ENCODE data around the gene MPRIP. TPM values are rescaled to one million over a fixed set of nuclear protein-coding genes. Genes with fewer than 3 reads are reported as not detected.

MPRIP gene
- polyA plus RNA-seq, 1 of the 3 experiments (the other 2 are of a cell fraction): 64.4 TPM

DNA sequence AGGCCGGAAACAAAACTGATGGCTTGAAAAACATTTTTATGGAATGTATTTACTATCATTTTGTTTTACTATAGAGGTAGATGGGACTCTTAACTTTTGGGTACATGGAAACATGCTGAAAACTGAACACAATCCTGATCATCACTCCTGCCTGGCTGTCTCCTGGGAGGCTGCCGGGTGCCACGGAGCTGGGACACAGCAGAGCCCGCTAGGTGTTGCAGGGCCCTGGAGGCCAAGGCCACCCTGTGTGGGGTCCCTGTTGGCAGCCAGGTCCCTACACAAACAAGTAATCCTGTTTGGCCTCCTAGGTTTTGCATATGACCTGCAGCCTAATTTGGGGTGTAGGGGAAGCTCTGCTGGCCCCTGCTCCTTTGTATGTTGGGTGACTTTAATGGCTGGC, 146.3 kb downstream of the MPRIP start (continued):
- TF ChIP-seq, protein P1, sequence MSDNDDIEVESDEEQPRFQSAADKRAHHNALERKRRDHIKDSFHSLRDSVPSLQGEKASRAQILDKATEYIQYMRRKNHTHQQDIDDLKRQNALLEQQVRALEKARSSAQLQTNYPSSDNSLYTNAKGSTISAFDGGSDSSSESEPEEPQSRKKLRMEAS (IDR thresholded peaks at IDR 0.05; ENCODE audit: low read depth): no peak

DNA sequence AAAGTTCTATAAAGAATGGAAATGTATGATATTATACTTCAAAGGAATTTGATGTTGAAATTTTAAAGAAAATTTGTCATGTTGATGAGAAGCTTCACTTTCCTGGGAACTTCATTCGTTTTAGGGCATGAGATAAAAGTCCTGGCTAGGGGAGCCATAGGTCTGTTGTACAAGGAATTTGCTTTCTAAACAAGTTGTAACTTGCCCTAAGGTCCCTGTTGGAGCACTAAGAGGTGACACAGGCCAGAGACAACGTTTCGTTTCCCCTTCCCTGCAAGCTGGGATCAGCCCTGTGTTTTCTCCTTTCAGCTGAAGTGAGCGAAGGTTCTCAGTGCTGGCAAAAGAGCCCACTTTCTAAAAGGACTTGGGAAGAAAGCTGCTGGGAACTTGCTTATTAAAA, 147.3 kb downstream of the MPRIP start:
- CTCF ChIA-PET: interaction anchor here (0.7 to 1.1 kb wide), 3 partner anchors 11 to 1065 kb away, joined by 3 to 4 read pairs (median 3); no protein-coding TSS in a partner anchor

More for the DNA sequence above, 147.3 kb downstream of the MPRIP start:
- H3K27me3 ChIP-seq (ENCODE audit: insufficient read depth): no peaks in the 10 kb centered on the region
- peaks cover 7 to 16% of the 10 kb centered on the region in 2 experiments for H3K36me3 ChIP-seq (replicated peaks in 1 of 2; ENCODE audit: control insufficient read depth in 1 of 2, insufficient read depth in 2 of 2, low read length in 1 of 2)
- H3K9me2 ChIP-seq: no peaks in the 10 kb centered on the region
- peaks cover 17% of the 10 kb centered on the region for H3F3A ChIP-seq (replicated peaks; ENCODE audit: insufficient read depth)
- WGBS (ENCODE audit: low lambda C conversion rate): 77% methylated on average over 4 of the region's 4 CpGs
- H3K4me2 ChIP-seq: no peak overlapping the region
- no peaks in the 10 kb centered on the region for H4K20me1 ChIP-seq (ENCODE audit: insufficient read depth)
- peaks cover 18 to 38% of the 10 kb centered on the region in 2 experiments for H3K4me1 ChIP-seq (ENCODE audit: control insufficient read depth in 1 of 2, insufficient read depth in 2 of 2, low read depth in 1 of 2, low read length in 1 of 2)
- POLR2A ChIA-PET: no interaction called here
- no peak for TF ChIP-seq NFIC (IDR thresholded peaks at IDR 0.05; ENCODE audit: borderline replicate concordance)
- TF ChIP-seq, protein P2, sequence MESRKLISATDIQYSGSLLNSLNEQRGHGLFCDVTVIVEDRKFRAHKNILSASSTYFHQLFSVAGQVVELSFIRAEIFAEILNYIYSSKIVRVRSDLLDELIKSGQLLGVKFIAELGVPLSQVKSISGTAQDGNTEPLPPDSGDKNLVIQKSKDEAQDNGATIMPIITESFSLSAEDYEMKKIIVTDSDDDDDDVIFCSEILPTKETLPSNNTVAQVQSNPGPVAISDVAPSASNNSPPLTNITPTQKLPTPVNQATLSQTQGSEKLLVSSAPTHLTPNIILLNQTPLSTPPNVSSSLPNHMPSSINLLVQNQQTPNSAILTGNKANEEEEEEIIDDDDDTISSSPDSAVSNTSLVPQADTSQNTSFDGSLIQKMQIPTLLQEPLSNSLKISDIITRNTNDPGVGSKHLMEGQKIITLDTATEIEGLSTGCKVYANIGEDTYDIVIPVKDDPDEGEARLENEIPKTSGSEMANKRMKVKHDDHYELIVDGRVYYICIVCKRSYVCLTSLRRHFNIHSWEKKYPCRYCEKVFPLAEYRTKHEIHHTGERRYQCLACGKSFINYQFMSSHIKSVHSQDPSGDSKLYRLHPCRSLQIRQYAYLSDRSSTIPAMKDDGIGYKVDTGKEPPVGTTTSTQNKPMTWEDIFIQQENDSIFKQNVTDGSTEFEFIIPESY (IDR thresholded peaks at IDR 0.05; ENCODE audit: borderline replicate concordance, low read depth): no peak
- TF ChIP-seq, protein P1 (IDR thresholded peaks at IDR 0.05; ENCODE audit: low read depth): no peak
- TF ChIP-seq TCF12 (IDR thresholded peaks at IDR 0.05): no peak
- TF ChIP-seq, protein P3, sequence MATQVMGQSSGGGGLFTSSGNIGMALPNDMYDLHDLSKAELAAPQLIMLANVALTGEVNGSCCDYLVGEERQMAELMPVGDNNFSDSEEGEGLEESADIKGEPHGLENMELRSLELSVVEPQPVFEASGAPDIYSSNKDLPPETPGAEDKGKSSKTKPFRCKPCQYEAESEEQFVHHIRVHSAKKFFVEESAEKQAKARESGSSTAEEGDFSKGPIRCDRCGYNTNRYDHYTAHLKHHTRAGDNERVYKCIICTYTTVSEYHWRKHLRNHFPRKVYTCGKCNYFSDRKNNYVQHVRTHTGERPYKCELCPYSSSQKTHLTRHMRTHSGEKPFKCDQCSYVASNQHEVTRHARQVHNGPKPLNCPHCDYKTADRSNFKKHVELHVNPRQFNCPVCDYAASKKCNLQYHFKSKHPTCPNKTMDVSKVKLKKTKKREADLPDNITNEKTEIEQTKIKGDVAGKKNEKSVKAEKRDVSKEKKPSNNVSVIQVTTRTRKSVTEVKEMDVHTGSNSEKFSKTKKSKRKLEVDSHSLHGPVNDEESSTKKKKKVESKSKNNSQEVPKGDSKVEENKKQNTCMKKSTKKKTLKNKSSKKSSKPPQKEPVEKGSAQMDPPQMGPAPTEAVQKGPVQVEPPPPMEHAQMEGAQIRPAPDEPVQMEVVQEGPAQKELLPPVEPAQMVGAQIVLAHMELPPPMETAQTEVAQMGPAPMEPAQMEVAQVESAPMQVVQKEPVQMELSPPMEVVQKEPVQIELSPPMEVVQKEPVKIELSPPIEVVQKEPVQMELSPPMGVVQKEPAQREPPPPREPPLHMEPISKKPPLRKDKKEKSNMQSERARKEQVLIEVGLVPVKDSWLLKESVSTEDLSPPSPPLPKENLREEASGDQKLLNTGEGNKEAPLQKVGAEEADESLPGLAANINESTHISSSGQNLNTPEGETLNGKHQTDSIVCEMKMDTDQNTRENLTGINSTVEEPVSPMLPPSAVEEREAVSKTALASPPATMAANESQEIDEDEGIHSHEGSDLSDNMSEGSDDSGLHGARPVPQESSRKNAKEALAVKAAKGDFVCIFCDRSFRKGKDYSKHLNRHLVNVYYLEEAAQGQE (IDR thresholded peaks at IDR 0.05; ENCODE audit: low read depth, low read length): no peak
- TF ChIP-seq RAD21 (IDR thresholded peaks at IDR 0.05; ENCODE audit: low read length): no peak
- TF ChIP-seq RCOR1 (IDR thresholded peaks at IDR 0.05; ENCODE audit: low read length): no peak
- no peak for TF ChIP-seq TEAD4 (IDR thresholded peaks at IDR 0.05; ENCODE audit: borderline replicate concordance, insufficient read depth)
- TF ChIP-seq GABPA (IDR thresholded peaks at IDR 0.05; ENCODE audit: low read depth): no peak
- no peak for TF ChIP-seq EZH2phosphoT487 (IDR thresholded peaks at IDR 0.05; ENCODE audit: borderline replicate concordance, low read depth)
- no peak for TF ChIP-seq FOXM1 (IDR thresholded peaks at IDR 0.05; ENCODE audit: low read depth)
- TF ChIP-seq, protein P4, sequence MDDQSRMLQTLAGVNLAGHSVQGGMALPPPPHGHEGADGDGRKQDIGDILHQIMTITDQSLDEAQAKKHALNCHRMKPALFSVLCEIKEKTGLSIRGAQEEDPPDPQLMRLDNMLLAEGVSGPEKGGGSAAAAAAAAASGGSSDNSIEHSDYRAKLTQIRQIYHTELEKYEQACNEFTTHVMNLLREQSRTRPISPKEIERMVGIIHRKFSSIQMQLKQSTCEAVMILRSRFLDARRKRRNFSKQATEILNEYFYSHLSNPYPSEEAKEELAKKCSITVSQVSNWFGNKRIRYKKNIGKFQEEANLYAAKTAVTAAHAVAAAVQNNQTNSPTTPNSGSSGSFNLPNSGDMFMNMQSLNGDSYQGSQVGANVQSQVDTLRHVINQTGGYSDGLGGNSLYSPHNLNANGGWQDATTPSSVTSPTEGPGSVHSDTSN (IDR thresholded peaks at IDR 0.05): no peak
- TF ChIP-seq, protein P5, sequence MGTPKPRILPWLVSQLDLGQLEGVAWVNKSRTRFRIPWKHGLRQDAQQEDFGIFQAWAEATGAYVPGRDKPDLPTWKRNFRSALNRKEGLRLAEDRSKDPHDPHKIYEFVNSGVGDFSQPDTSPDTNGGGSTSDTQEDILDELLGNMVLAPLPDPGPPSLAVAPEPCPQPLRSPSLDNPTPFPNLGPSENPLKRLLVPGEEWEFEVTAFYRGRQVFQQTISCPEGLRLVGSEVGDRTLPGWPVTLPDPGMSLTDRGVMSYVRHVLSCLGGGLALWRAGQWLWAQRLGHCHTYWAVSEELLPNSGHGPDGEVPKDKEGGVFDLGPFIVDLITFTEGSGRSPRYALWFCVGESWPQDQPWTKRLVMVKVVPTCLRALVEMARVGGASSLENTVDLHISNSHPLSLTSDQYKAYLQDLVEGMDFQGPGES (IDR thresholded peaks at IDR 0.05; ENCODE audit: low read depth, low read length): no peak
- TF ChIP-seq POLR2AphosphoS5 (IDR thresholded peaks at IDR 0.05; ENCODE audit: low read depth, low read length): no peak
- TF ChIP-seq NRF1 (IDR thresholded peaks at IDR 0.05; ENCODE audit: low read depth, low read length): no peak
- TF ChIP-seq, protein P6, sequence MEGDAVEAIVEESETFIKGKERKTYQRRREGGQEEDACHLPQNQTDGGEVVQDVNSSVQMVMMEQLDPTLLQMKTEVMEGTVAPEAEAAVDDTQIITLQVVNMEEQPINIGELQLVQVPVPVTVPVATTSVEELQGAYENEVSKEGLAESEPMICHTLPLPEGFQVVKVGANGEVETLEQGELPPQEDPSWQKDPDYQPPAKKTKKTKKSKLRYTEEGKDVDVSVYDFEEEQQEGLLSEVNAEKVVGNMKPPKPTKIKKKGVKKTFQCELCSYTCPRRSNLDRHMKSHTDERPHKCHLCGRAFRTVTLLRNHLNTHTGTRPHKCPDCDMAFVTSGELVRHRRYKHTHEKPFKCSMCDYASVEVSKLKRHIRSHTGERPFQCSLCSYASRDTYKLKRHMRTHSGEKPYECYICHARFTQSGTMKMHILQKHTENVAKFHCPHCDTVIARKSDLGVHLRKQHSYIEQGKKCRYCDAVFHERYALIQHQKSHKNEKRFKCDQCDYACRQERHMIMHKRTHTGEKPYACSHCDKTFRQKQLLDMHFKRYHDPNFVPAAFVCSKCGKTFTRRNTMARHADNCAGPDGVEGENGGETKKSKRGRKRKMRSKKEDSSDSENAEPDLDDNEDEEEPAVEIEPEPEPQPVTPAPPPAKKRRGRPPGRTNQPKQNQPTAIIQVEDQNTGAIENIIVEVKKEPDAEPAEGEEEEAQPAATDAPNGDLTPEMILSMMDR (IDR thresholded peaks at IDR 0.05): no peak
- H2AFZ ChIP-seq (ENCODE audit: low read depth): no peak overlapping the region
- no peaks in the 10 kb centered on the region for H3K79me2 ChIP-seq (ENCODE audit: insufficient read depth)
- no peaks in the 10 kb centered on the region for H3K9me3 ChIP-seq
- H3K4me3 ChIP-seq (ENCODE audit: low read depth in 2 of 2, low read length in 1 of 2): no peak overlapping the region
- H3K9ac ChIP-seq: no peak overlapping the region
- H3K27ac ChIP-seq (ENCODE audit: low read depth in 2 of 2, low read length in 1 of 2): peak overlapping the region; percentile 14 to 75; a peak in 3 of 4 replicates
- DNase-seq: no peak
